Sigmoid colon (tissue), 7 donors: Measurements from ENCODE around the gene PSG2. TPM values are rescaled to one million over a fixed set of nuclear protein-coding genes. Genes with fewer than 3 reads are reported as not detected.
"Not testable (repeated sequence)": the region's sequence is repeated elsewhere in the genome, so short reads cannot be mapped to it uniquely, and the experiment has no call there.

Source experiments
- DNase-seq: peaks from one replicate; pipeline ENCODE4 v3.0.0-alpha.2; 2019
- H3K27ac ChIP-seq, 4 donors: fragments of 200-600 bp; sonication (generic); one replicate each; pipeline ENCODE4 v1.5.1; 2016 to 2019; ENCODE audit warnings: mild to moderate bottlenecking in 1 of 4
- H3K27me3 ChIP-seq, 3 donors: fragments of 200-600 bp; sonication (generic); one replicate each; pipeline ENCODE4 v1.5.1; 2019; ENCODE audit warnings: mild to moderate bottlenecking in 1 of 3
- H3K36me3 ChIP-seq, 4 donors: fragments of 200-600 bp; sonication (generic); one replicate each; pipeline ENCODE4 v1.5.1; 2016 to 2019
- H3K4me1 ChIP-seq, 4 donors: fragments of 200-600 bp; sonication (generic); one replicate each; pipeline ENCODE4 v1.5.1; 2017 to 2019
- H3K4me3 ChIP-seq, 4 donors: fragments of 200-600 bp; sonication (generic); one replicate each; pipeline ENCODE4 v1.5.1; 2017 to 2019; ENCODE audit warnings: mild to moderate bottlenecking in 2 of 4, moderate library complexity in 1 of 4
- H3K9me3 ChIP-seq, 4 donors: fragments of 200-600 bp in 3 of 4; sonication (generic) in 3 of 4; one replicate each; pipeline versions ENCODE4 v1.5.1 to v1.6.1; 2013 to 2019
- CTCF ChIP-seq, 4 experiments: fragments of 450-650 bp in 3 of 4; fragments of 200-600 bp in 1 of 4; IDR thresholded peaks; one replicate each; pipeline ENCODE4 v1.5.1; 2016 to 2019; ENCODE audit warnings: antibody characterized with exemption in 4 of 4, mild to moderate bottlenecking in 3 of 4, moderate library complexity in 2 of 4
- EP300 ChIP-seq, 4 donors: sonication (generic); formaldehyde crosslinking; IDR thresholded peaks; one replicate each; pipeline ENCODE4 v1.6.1; 2017; ENCODE audit warnings: antibody characterized with exemption in 4 of 4
- POLR2A ChIP-seq, 2 donors: fragments of 450-650 bp; IDR thresholded peaks; one replicate each; pipeline ENCODE4 v1.6.1; 2016; ENCODE audit warnings: antibody characterized with exemption in 2 of 2, mild to moderate bottlenecking in 2 of 2, moderate library complexity in 2 of 2
- POLR2AphosphoS5 ChIP-seq, 4 donors: sonication (generic); formaldehyde crosslinking; IDR thresholded peaks; one replicate each; pipeline ENCODE4 v1.6.1; 2017; ENCODE audit warnings: antibody characterized with exemption in 4 of 4
- WGBS, 2 donors: extraction: QIAGEN DNeasy Blood & Tissue Kit; methylation state at CpG; one replicate each; pipeline ENCODE4 v1.1.7; 2013; 5-methylcytosine and 5-hydroxymethylcytosine counted together
- intact Hi-C: fragments of 100-400 bp; cut with DNase I; formaldehyde crosslinking; loops from one replicate; pipeline ENCODE4 v1.15.1; 2023
- polyA plus RNA-seq, 3 donors: library from polyadenylated mRNA; stranded (reverse); fragments of 200-250 nt; gene quantifications; one replicate each; pipeline ENCODE4 v1.2.3, GENCODE V29; 2013
- total RNA-seq, 4 donors: library from RNA; depleted of rRNA; stranded (reverse); fragments of >200 nt; gene quantifications; one replicate each; pipeline ENCODE4 v1.1.0, GENCODE V29; 2016
- donor health status: healthy with polysubstance abuse.
- donor health status: Bipolar disorder and iron deficiency.
- donor health status: healthy.

Gene PSG2
- total and polyA plus RNA-seq, 7 donors = not detected

GRCh38 chr19:43115064-43115463, 32.6 kb upstream of the PSG2 start:
- intact Hi-C loops, H3K27me3 ChIP-seq, DNase-seq, H3K36me3 ChIP-seq, H3K27ac ChIP-seq, H3K4me1 ChIP-seq, H3K4me3 ChIP-seq, H3K9me3 ChIP-seq: not testable (repeated sequence)

DNA sequence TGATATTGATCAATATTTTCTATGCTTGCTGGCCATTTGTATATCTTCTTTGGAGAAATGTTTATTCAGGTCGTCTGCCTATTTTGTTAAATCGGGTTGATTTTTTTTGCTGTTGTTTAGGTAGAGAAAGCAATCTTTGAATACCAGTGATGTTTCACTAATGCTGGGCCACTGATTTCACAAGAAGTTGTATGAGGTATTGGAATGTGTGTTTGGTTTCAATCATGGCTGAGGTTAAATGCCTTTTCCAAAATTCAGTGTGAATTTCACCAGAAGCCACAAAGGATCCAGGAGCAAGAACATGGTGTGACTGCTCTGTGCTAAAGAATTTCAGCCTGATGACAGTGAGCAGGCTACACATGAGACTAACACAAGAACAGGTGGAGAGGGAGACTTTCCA, 32.1 kb upstream of the PSG2 start:
- H3K9me3 ChIP-seq, intact Hi-C loops, H3K36me3 ChIP-seq, H3K27ac ChIP-seq, H3K27me3 ChIP-seq, DNase-seq, H3K4me3 ChIP-seq, H3K4me1 ChIP-seq: not testable (repeated sequence)
- whole genome bisulfite sequencing, 2 donors = 82 to 83% methylated on average over 2 of the region's 2 CpGs

DNA sequence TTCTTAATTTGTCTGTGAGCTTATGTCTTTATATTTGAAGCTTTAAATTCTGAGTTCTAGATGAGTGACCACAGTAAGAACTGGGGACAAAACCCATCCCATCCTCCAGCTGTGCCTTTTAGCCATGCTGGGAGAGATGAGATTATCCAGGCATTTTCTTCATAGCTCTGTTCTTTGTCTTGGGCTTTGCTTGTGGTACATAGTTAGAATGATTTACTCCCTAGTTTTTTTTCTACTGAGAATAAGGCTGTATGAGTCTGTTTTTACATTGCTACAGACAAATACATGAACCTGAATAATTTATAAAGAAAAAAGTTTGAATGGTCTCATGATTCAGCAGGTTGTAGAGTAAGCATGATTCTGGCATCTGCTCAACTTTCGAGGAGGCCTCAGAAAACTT, 24.9 kb upstream of the PSG2 start:
- WGBS, 2 donors = 82 to 83% methylated on average over 1 of the region's 1 CpG
- TF ChIP-seq EP300 (IDR thresholded peaks at IDR 0.05) (peak in 3 of 4 donors; percentile 10 to 75 (median 24)), POLR2AphosphoS5 (IDR thresholded peaks at IDR 0.05) (peak; percentile 58 to 98 (median 94))
- not testable (repeated sequence) for H3K27me3 ChIP-seq, DNase-seq, H3K9me3 ChIP-seq, H3K4me3 ChIP-seq, H3K36me3 ChIP-seq, H3K4me1 ChIP-seq
- peak overlapping the region in 2 of 4 donors; percentile 42 to 51 for H3K27ac ChIP-seq
- intact Hi-C loops = loop anchor here (10.0 kb wide), 1 partner anchor 313 kb away; no protein-coding TSS in a partner anchor

DNA sequence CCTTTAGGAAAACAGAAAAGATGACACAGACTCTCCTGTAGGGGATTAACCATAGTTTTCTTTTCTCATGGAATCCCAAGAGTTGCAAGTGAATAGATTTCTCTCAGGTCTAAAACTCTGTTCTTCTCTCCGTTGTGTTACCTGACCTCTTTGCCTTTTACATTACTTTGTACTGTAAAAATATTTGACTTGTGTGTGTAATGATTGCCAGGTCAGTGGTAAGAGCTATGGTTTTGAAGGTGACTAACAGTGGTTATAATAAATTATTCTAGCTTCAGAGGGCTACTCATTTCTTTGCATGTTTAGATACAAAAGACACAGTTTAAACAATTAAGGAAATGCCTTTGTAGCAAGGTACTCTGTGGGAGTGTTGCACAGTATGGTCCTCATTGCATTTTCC, 23.0 kb upstream of the PSG2 start:
- no peaks in the 10 kb centered on the region for H3K27me3 ChIP-seq
- H3K27ac ChIP-seq = no peak overlapping the region
- H3K4me3 ChIP-seq = no peak overlapping the region
- no peaks in the 10 kb centered on the region for H3K36me3 ChIP-seq
- H3K4me1 ChIP-seq = peaks cover 0 to 10% (median 3%) of the 10 kb centered on the region in 4 donors
- DNase-seq = no peak
- WGBS, 2 donors = 82 to 88% methylated on average over 1 of the region's 1 CpG
- H3K9me3 ChIP-seq = peaks cover 0 to 6% (median 0%) of the 10 kb centered on the region in 4 donors
- no peak for TF ChIP-seq CTCF (IDR thresholded peaks at IDR 0.05)
- TF ChIP-seq EP300 (IDR thresholded peaks at IDR 0.05) = no peak
- TF ChIP-seq POLR2A (IDR thresholded peaks at IDR 0.05) = no peak
- TF ChIP-seq POLR2AphosphoS5 (IDR thresholded peaks at IDR 0.05) = no peak
- intact Hi-C loops = loop anchor here (2.0 to 10.0 kb wide), 2 partner anchors 101 to 311 kb away; no protein-coding TSS in a partner anchor

- DNase-seq, H3K27ac ChIP-seq, H3K27me3 ChIP-seq, H3K4me3 ChIP-seq, H3K36me3 ChIP-seq, H3K9me3 ChIP-seq, H3K4me1 ChIP-seq: not testable (repeated sequence)
- TF ChIP-seq POLR2AphosphoS5 (IDR thresholded peaks at IDR 0.05) (peak in 1 of 4 donors; percentile 57), CTCF (IDR thresholded peaks at IDR 0.05) (peak in 3 of 4 experiments; percentile 44 to 66 (median 48))
- WGBS, 2 donors = 72 to 81% methylated on average over 2 of the region's 2 CpGs
- intact Hi-C loops = loop anchor here (2.0 to 10.0 kb wide), 2 partner anchors 102 to 310 kb away; no protein-coding TSS in a partner anchor
Measured at GRCh38 chr19:43104215-43104850, 21.8 kb upstream of the PSG2 start.

DNA sequence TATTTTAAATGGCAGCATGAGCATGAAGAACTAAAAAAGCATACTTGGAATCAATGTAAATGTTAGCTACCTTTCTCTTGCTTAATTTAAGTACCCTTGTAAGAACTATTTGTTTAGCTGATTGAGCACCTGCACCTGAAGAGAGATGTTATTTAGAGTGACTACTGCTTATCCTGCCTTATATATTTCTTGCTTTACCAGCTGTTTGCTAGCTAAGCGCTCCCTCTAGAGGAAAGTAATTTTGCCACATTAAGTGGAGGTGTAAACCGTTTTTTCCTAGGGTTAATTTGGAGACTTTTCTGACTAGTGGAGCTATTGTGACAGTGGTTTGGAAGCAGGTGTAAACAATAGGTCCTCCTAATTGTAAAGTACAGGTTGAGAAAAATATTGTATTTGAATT, 19.4 kb upstream of the PSG2 start:
- intact Hi-C loops = loop anchor here (10.0 kb wide), 1 partner anchor 307 kb away; no protein-coding TSS in a partner anchor
- Histone ChIP-seq H3K36me3 (no peaks in the 10 kb centered on the region), H3K4me1 (peaks cover 0 to 1% (median 0%) of the 10 kb centered on the region in 4 donors), H3K4me3 (no peak overlapping the region), H3K27me3 (no peaks in the 10 kb centered on the region), H3K9me3 (peaks cover 0 to 6% (median 0%) of the 10 kb centered on the region in 4 donors), H3K27ac (no peak overlapping the region)
- 77 to 83% methylated on average over 2 of the region's 2 CpGs for WGBS, 2 donors
- no peak for DNase-seq
- TF ChIP-seq POLR2A (IDR thresholded peaks at IDR 0.05) (no peak), POLR2AphosphoS5 (IDR thresholded peaks at IDR 0.05) (no peak), CTCF (IDR thresholded peaks at IDR 0.05) (no peak), EP300 (IDR thresholded peaks at IDR 0.05) (no peak)

- H3K4me3 ChIP-seq, DNase-seq, intact Hi-C loops, H3K27ac ChIP-seq, H3K36me3 ChIP-seq, H3K9me3 ChIP-seq, H3K27me3 ChIP-seq, H3K4me1 ChIP-seq: not testable (repeated sequence)
Measured at GRCh38 chr19:43098416-43098815, 15.9 kb upstream of the PSG2 start.
